ENCODE measurements around the gene LRRK2.

DNA sequence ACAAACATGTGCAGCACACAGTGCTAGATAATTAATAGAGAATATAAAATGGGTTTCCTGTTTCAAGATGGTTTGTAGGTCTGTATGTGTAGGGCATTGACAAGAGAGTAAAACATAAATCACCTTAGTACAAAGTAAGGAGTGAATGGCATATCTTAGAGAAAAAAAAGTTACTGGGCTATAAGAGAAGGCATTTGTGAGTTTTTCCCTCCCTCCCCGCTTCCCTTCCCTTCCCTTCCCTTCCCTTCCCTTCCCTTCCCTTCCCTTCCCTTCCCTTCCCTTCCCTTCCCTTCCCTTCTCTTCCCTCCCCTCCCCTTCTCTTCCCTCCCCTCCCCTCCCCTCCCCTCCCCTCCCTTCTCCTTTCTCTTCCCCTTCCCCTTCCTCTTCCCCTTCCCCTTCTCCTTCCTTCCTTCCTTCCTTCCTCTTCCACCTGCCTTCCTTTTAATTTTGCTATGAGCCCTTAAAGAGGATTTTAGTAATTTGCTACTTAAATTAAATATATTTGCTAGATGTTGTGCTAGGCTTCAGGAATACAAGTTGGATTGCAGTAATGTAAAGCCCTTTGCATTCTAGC lies 57.1 kb downstream of the LRRK2 start:
- TF ChIP-seq, protein P1, sequence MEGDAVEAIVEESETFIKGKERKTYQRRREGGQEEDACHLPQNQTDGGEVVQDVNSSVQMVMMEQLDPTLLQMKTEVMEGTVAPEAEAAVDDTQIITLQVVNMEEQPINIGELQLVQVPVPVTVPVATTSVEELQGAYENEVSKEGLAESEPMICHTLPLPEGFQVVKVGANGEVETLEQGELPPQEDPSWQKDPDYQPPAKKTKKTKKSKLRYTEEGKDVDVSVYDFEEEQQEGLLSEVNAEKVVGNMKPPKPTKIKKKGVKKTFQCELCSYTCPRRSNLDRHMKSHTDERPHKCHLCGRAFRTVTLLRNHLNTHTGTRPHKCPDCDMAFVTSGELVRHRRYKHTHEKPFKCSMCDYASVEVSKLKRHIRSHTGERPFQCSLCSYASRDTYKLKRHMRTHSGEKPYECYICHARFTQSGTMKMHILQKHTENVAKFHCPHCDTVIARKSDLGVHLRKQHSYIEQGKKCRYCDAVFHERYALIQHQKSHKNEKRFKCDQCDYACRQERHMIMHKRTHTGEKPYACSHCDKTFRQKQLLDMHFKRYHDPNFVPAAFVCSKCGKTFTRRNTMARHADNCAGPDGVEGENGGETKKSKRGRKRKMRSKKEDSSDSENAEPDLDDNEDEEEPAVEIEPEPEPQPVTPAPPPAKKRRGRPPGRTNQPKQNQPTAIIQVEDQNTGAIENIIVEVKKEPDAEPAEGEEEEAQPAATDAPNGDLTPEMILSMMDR (conservative IDR thresholded peaks at IDR 0.05): no peak
- no peak for TF ChIP-seq EZH2 (IDR thresholded peaks at IDR 0.05; ENCODE audit: low read depth)
